Iris pigment epithelial cell (primary cell): ENCODE measurements around the gene ZNF213.
A peak's percentile ranks its signal among the peaks of the same experiment; 100 is the strongest.
"Not testable (repeated sequence)": the region's sequence is repeated elsewhere in the genome, so short reads cannot be mapped to it uniquely, and the experiment has no call there.

Source experiments
- DNase-seq: peaks from one replicate; pipeline ENCODE4 v3.0.0-alpha.2; 2011; ENCODE audit warnings: low read depth

The ZNF213 gene

GRCh38 chr16:3129137-3130131 is 5.4 kb upstream of the ZNF213 start:
- peak; percentile 85 for DNase-seq

- DNase-seq: peak; percentile 41
Measured at GRCh38 chr16:3131755-3132377, 3.0 kb upstream of the ZNF213 start.

- DNase-seq: no peak
Measured at GRCh38 chr16:3133844-3134243, 985 bp upstream of the ZNF213 start.

- peak; percentile 27 for DNase-seq
Measured at GRCh38 chr16:3135126-3135715, 392 bp downstream of the ZNF213 start.

GRCh38 chr16:3137267-3137666 is 2.4 kb downstream of the ZNF213 start:
- DNase-seq: no peak

GRCh38 chr16:3138342-3138741 is 3.5 kb downstream of the ZNF213 start:
- no peak for DNase-seq

- no peak for DNase-seq
Measured at GRCh38 chr16:3138823-3139426, 4.1 kb downstream of the ZNF213 start.

- DNase-seq: not testable (repeated sequence)
Measured at GRCh38 chr16:3139561-3139960, 4.7 kb downstream of the ZNF213 start.

- no peak for DNase-seq
Measured at GRCh38 chr16:3140603-3141427, 6.0 kb downstream of the ZNF213 start.

GRCh38 chr16:3141781-3142311 is 7.0 kb downstream of the ZNF213 start:
- DNase-seq: no peak

- DNase-seq: no peak
Measured at GRCh38 chr16:3142327-3142726, 7.5 kb downstream of the ZNF213 start.

- DNase-seq: no peak
Measured at GRCh38 chr16:3142770-3143169, 7.9 kb downstream of the ZNF213 start.

- no peak for DNase-seq
Measured at GRCh38 chr16:3143189-3143588, 8.4 kb downstream of the ZNF213 start.

- DNase-seq: no peak
Measured at GRCh38 chr16:3143598-3144320, 8.9 kb downstream of the ZNF213 start.

GRCh38 chr16:3144321-3144983 is 9.6 kb downstream of the ZNF213 start:
- no peak for DNase-seq

- no peak for DNase-seq
Measured at GRCh38 chr16:3145151-3145550, 10.3 kb downstream of the ZNF213 start.

- DNase-seq: no peak
Measured at GRCh38 chr16:3145660-3146059, 10.8 kb downstream of the ZNF213 start.

GRCh38 chr16:3147046-3147756 is 12.4 kb downstream of the ZNF213 start:
- DNase-seq: no peak

- no peak for DNase-seq
Measured at GRCh38 chr16:3147757-3148104, 12.9 kb downstream of the ZNF213 start.
